ENCODE results near the gene THEMIS.

DNA sequence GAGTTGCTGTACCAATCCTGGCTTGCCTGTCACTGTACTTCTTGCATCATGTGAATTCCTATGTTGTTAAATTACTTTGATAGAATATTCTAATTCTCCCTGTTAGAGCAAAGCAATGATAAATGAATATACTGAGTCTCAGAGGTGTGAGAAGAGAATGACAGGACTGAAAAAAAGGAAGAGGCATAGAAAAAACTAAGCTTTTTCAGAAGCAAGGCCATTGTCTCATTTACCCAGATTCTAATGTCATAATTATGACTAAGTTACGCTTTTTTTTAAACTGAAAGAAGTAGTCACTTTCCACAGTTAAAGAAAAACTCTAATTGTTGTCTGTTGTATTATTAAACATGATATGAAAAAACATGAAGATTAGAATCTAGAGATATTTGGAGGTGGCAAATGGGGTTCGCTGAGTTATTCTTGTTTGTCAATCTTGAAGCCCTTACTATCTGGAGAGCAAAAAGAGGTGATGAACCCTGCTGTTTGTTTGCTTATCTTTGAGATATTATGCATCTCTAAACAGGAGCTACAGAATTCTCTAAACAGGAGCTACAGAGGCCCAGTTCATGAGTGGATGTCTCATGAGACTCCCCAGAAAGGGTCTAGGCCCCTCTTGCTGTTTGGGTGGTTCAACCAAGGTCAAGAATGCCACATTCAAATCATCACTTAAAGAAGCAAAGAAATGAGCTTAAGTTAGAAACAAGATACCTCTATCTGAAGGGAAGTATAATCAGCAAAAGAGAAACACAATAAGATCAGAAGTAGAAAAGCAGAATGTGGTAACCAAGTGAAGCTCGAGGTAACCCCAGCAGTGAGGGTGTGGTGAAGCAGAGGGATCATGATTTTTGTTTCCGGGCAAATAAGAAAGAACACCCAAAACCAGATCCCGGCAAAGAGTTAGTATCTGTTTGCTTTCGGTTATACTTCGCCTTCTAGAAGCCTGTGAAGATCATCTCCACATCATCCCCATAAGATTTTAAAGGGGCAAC lies 33.3 kb upstream of the THEMIS start:
- TF ChIP-seq, protein P1, sequence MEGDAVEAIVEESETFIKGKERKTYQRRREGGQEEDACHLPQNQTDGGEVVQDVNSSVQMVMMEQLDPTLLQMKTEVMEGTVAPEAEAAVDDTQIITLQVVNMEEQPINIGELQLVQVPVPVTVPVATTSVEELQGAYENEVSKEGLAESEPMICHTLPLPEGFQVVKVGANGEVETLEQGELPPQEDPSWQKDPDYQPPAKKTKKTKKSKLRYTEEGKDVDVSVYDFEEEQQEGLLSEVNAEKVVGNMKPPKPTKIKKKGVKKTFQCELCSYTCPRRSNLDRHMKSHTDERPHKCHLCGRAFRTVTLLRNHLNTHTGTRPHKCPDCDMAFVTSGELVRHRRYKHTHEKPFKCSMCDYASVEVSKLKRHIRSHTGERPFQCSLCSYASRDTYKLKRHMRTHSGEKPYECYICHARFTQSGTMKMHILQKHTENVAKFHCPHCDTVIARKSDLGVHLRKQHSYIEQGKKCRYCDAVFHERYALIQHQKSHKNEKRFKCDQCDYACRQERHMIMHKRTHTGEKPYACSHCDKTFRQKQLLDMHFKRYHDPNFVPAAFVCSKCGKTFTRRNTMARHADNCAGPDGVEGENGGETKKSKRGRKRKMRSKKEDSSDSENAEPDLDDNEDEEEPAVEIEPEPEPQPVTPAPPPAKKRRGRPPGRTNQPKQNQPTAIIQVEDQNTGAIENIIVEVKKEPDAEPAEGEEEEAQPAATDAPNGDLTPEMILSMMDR (IDR thresholded peaks at IDR 0.05) = no peak
- TF ChIP-seq POLR2A (IDR thresholded peaks at IDR 0.05) = no peak
